Measurements from ENCODE around the gene MOV10L1.

MOV10L1 gene

GRCh38 chr22:50184902-50185374, 95.1 kb downstream of the MOV10L1 start:
- no peak for DNase-seq
- Histone ChIP-seq H3K27me3 (peaks cover 0 to 11% of the 10 kb centered on the region in 2 donors), H3K4me3 (peak overlapping the region; percentile 75 to 78), H3K27ac (peak overlapping the region; percentile 52 to 65), H3K9me3 (no peaks in the 10 kb centered on the region), H3K4me1 (peaks cover 0 to 57% (median 32%) of the 10 kb centered on the region in 4 donors), H3K36me3 (no peaks in the 10 kb centered on the region)
- intact Hi-C loops (cut with DNase I; ENCODE audit: low total_unique reads) = loop anchor here (5.0 kb wide), 1 partner anchor 328 kb away; no protein-coding TSS in a partner anchor
- TF ChIP-seq CTCF (IDR thresholded peaks at IDR 0.05) = no peak

- Histone ChIP-seq H3K27me3 (peaks cover 0 to 5% of the 10 kb centered on the region in 2 donors), H3K27ac (peak within 1 kb of the TSS; percentile 59 to 70), H3K36me3 (no peaks in the 10 kb centered on the region), H3K9me3 (no peaks in the 10 kb centered on the region), H3K4me3 (peak within 1 kb of the TSS; percentile 75 to 78), H3K4me1 (peaks cover 0 to 63% (median 38%) of the 10 kb centered on the region in 4 donors)
- peak; percentile 83 to 92 for DNase-seq
- intact Hi-C loops (cut with DNase I; ENCODE audit: low total_unique reads) = no loop called here
- TF ChIP-seq CTCF (IDR thresholded peaks at IDR 0.05) = no peak
Measured at GRCh38 chr22:50185375-50186087, 95.7 kb downstream of the MOV10L1 start, which contains the start of gene TRABD. TRABD (plus strand) TSS chr22:50185913; CDS start chr22:50193061, 7,148 bp downstream.

GRCh38 chr22:50186181-50186714, 96.4 kb downstream of the MOV10L1 start:
- Histone ChIP-seq H3K9me3 (no peaks in the 10 kb centered on the region), H3K27me3 (no peaks in the 10 kb centered on the region), H3K4me1 (peaks cover 0 to 70% (median 44%) of the 10 kb centered on the region in 4 donors), H3K27ac (peak overlapping the region; percentile 59 to 70), H3K4me3 (peak overlapping the region; percentile 75 to 78), H3K36me3 (no peaks in the 10 kb centered on the region)
- intact Hi-C loops (cut with DNase I; ENCODE audit: low total_unique reads) = no loop called here
- no peak for DNase-seq
- TF ChIP-seq CTCF (IDR thresholded peaks at IDR 0.05) = no peak

- Histone ChIP-seq H3K27ac (peak overlapping the region in 1 of 2 donors; percentile 70), H3K4me3 (peak overlapping the region; percentile 75 to 78), H3K9me3 (no peaks in the 10 kb centered on the region), H3K27me3 (no peaks in the 10 kb centered on the region), H3K36me3 (no peaks in the 10 kb centered on the region), H3K4me1 (peaks cover 0 to 76% (median 44%) of the 10 kb centered on the region in 4 donors)
- DNase-seq = no peak
- TF ChIP-seq CTCF (IDR thresholded peaks at IDR 0.05) = no peak
- intact Hi-C loops (cut with DNase I; ENCODE audit: low total_unique reads) = no loop called here
Measured at GRCh38 chr22:50186761-50187523, 97.1 kb downstream of the MOV10L1 start.

GRCh38 chr22:50188356-50188755, 98.5 kb downstream of the MOV10L1 start:
- peaks cover 0 to 7% (median under 1%) of the 10 kb centered on the region in 3 donors for H3K36me3 ChIP-seq
- H3K27me3 ChIP-seq = no peaks in the 10 kb centered on the region
- H3K4me3 ChIP-seq = no peak overlapping the region
- H3K9me3 ChIP-seq = no peaks in the 10 kb centered on the region
- H3K27ac ChIP-seq = no peak overlapping the region
- DNase-seq = no peak
- intact Hi-C loops (cut with DNase I; ENCODE audit: low total_unique reads) = no loop called here
- TF ChIP-seq CTCF (IDR thresholded peaks at IDR 0.05) = no peak
- H3K4me1 ChIP-seq = peaks cover 0 to 67% (median 44%) of the 10 kb centered on the region in 4 donors

Measured in tibial artery (tissue), 4 donors.